Measurements from ENCODE around the gene BLMH. TPM values are rescaled to one million over a fixed set of nuclear protein-coding genes. Genes with fewer than 3 reads are reported as not detected.

The BLMH gene
- total and polyA plus RNA-seq, 10 of the 15 experiments (the other 5 are each of a cell fraction or from before 2014, with no cell fraction given) = 16.1 to 63.9 (median 54.0) TPM

GRCh38 chr17:30199600-30199999 lies 92.1 kb downstream of the BLMH start (continued):
- TF ChIP-seq CUX1 (IDR thresholded peaks at IDR 0.05; ENCODE audit: insufficient replicate concordance, low read depth, low read length) = no peak

Small RNA genes within 50 kb of the gene (small RNA-seq; reads per million reads assigned to genes)
- 455 reads per million, percentile 99 among the genes with 10 or more reads in this experiment for gene RF00154
- gene RNU6-1267P = not detected

Other genes starting within 250 kb of the BLMH start
- 12.5 and 15.6 TPM in 2 replicates for gene NSRP1, start 175.1 kb downstream of the BLMH start, total RNA-seq (2014; rRNA removed)
- 29.0 and 30.5 TPM in 2 replicates for gene NSRP1, start 175.1 kb downstream of the BLMH start, total RNA-seq (2014; rRNA removed; fragmentation: Illumina TruSeq; extraction: Trizol)
- gene NSRP1, start 175.1 kb downstream of the BLMH start, total RNA-seq (2021) = 16.2 and 20.3 TPM in 2 replicates
- gene NSRP1, start 175.1 kb downstream of the BLMH start, polyA plus RNA-seq (2011; rRNA removed) = 18.0 and 22.5 TPM in 2 replicates
- gene NSRP1, start 175.1 kb downstream of the BLMH start, polyA plus RNA-seq (2014; fragmentation: Illumina TruSeq; extraction: Trizol) = 48.9 and 85.2 TPM in 2 replicates
- 10 to 100 TPM; 57.2 to 69.7 TPM for gene NSRP1, start 175.1 kb downstream of the BLMH start, polyA plus RNA-seq (2014; fragmentation: Nextera tagmentation; extraction: Ambion mirVana)
- gene NSRP1, start 175.1 kb downstream of the BLMH start, polyA plus RNA-seq (2014; rRNA removed) = 18.4 and 20.1 TPM in 2 replicates
- gene NSRP1, start 175.1 kb downstream of the BLMH start, polyA plus RNA-seq (2016; fragmentation: Nextera tagmentation; extraction: Ambion mirVana) = 10 to 100 TPM; 46.6 to 47.2 TPM
- 9.9 and 14.2 TPM in 2 replicates for gene SLC6A4, start 56.2 kb downstream of the BLMH start, total RNA-seq (2014; rRNA removed)
- gene SLC6A4, start 56.2 kb downstream of the BLMH start, total RNA-seq (2014; rRNA removed; fragmentation: Illumina TruSeq; extraction: Trizol) = 7.8 and 10.3 TPM in 2 replicates
- gene SLC6A4, start 56.2 kb downstream of the BLMH start, total RNA-seq (2021) = 7.9 and 8.8 TPM in 2 replicates
- 20.6 and 27.6 TPM in 2 replicates for gene SLC6A4, start 56.2 kb downstream of the BLMH start, polyA plus RNA-seq (2011; rRNA removed)
- 10.8 and 11.6 TPM in 2 replicates for gene SLC6A4, start 56.2 kb downstream of the BLMH start, polyA plus RNA-seq (2014; fragmentation: Illumina TruSeq; extraction: Trizol)
- 10 to 100 TPM; 12.9 to 18.5 TPM for gene SLC6A4, start 56.2 kb downstream of the BLMH start, polyA plus RNA-seq (2014; fragmentation: Nextera tagmentation; extraction: Ambion mirVana)
- gene SLC6A4, start 56.2 kb downstream of the BLMH start, polyA plus RNA-seq (2014; rRNA removed) = 10.2 and 10.3 TPM in 2 replicates
- gene SLC6A4, start 56.2 kb downstream of the BLMH start, polyA plus RNA-seq (2016; fragmentation: Nextera tagmentation; extraction: Ambion mirVana) = 1 to 10 TPM; 5.3 to 9.7 TPM
- gene TMIGD1, start 42.1 kb upstream of the BLMH start, total RNA-seq (2014; rRNA removed) = not detected in 2 replicates
- not detected in 2 replicates for gene TMIGD1, start 42.1 kb upstream of the BLMH start, total RNA-seq (2014; rRNA removed; fragmentation: Illumina TruSeq; extraction: Trizol)
- gene TMIGD1, start 42.1 kb upstream of the BLMH start, total RNA-seq (2021) = not detected in 2 replicates
- 0.10 TPM in 1 of 2 replicates, not detected in the other for gene TMIGD1, start 42.1 kb upstream of the BLMH start, polyA plus RNA-seq (2011; rRNA removed)
- not detected in 2 replicates for gene TMIGD1, start 42.1 kb upstream of the BLMH start, polyA plus RNA-seq (2014; fragmentation: Illumina TruSeq; extraction: Trizol)
- gene TMIGD1, start 42.1 kb upstream of the BLMH start, polyA plus RNA-seq (2014; fragmentation: Nextera tagmentation; extraction: Ambion mirVana) = not detected
- not detected in 2 replicates for gene TMIGD1, start 42.1 kb upstream of the BLMH start, polyA plus RNA-seq (2014; rRNA removed)
- not detected for gene TMIGD1, start 42.1 kb upstream of the BLMH start, polyA plus RNA-seq (2016; fragmentation: Nextera tagmentation; extraction: Ambion mirVana)
- 19.2 and 41.1 TPM in 2 replicates for gene CPD, start 87.0 kb upstream of the BLMH start, total RNA-seq (2014; rRNA removed)
- 19.9 and 20.0 TPM in 2 replicates for gene CPD, start 87.0 kb upstream of the BLMH start, total RNA-seq (2014; rRNA removed; fragmentation: Illumina TruSeq; extraction: Trizol)
- gene CPD, start 87.0 kb upstream of the BLMH start, total RNA-seq (2021) = 23.5 and 24.2 TPM in 2 replicates
- 16.6 and 22.8 TPM in 2 replicates for gene CPD, start 87.0 kb upstream of the BLMH start, polyA plus RNA-seq (2011; rRNA removed)
- 15.4 and 16.7 TPM in 2 replicates for gene CPD, start 87.0 kb upstream of the BLMH start, polyA plus RNA-seq (2014; fragmentation: Illumina TruSeq; extraction: Trizol)
- gene CPD, start 87.0 kb upstream of the BLMH start, polyA plus RNA-seq (2014; fragmentation: Nextera tagmentation; extraction: Ambion mirVana) = 1 to 10 TPM; 3.5 to 4.5 TPM
- 7.5 and 7.9 TPM in 2 replicates for gene CPD, start 87.0 kb upstream of the BLMH start, polyA plus RNA-seq (2014; rRNA removed)
- 10 to 100 TPM; 14.8 to 16.1 TPM for gene CPD, start 87.0 kb upstream of the BLMH start, polyA plus RNA-seq (2016; fragmentation: Nextera tagmentation; extraction: Ambion mirVana)
- 20.3 and 21.4 TPM in 2 replicates for gene GOSR1, start 185.5 kb upstream of the BLMH start, total RNA-seq (2014; rRNA removed)
- gene GOSR1, start 185.5 kb upstream of the BLMH start, total RNA-seq (2014; rRNA removed; fragmentation: Illumina TruSeq; extraction: Trizol) = 32.3 and 37.4 TPM in 2 replicates
- 36.5 and 41.9 TPM in 2 replicates for gene GOSR1, start 185.5 kb upstream of the BLMH start, total RNA-seq (2021)
- 33.6 and 45.1 TPM in 2 replicates for gene GOSR1, start 185.5 kb upstream of the BLMH start, polyA plus RNA-seq (2011; rRNA removed)
- 44.0 and 58.8 TPM in 2 replicates for gene GOSR1, start 185.5 kb upstream of the BLMH start, polyA plus RNA-seq (2014; fragmentation: Illumina TruSeq; extraction: Trizol)
- 10 to 100 TPM; 71.0 to 99.3 TPM for gene GOSR1, start 185.5 kb upstream of the BLMH start, polyA plus RNA-seq (2014; fragmentation: Nextera tagmentation; extraction: Ambion mirVana)
- 22.8 and 23.1 TPM in 2 replicates for gene GOSR1, start 185.5 kb upstream of the BLMH start, polyA plus RNA-seq (2014; rRNA removed)
- gene GOSR1, start 185.5 kb upstream of the BLMH start, polyA plus RNA-seq (2016; fragmentation: Nextera tagmentation; extraction: Ambion mirVana) = 10 to 100 TPM; 48.0 to 48.4 TPM

Measured in GM12878 (cell line).